ENCODE results near the gene DEGS1.
A peak's percentile ranks its signal among the peaks of the same experiment; 100 is the strongest.
"Not testable (repeated sequence)": the region's sequence is repeated elsewhere in the genome, so short reads cannot be mapped to it uniquely, and the experiment has no call there.

Gene DEGS1

DNA sequence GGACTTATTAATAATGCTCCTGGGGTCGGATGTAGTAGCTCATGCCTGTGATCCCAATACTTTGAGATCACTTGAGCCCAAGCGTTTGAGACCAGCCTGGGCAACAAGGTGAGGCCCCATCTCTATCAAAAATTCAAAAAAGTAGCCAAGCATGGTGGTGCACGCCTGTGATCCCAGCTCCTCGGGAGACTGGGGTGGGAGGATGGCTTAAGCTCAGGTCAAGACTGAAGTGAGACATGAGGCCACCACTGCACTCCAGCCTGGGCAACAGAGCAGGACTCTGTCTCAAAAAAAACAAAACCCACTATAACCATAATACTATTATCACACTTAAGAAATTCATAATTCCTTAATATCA lies 1.6 kb upstream of the DEGS1 start:
- DNase-seq: no peak

- no peak for DNase-seq
These were observed 779 bp upstream of the DEGS1 start for GRCh38 chr1:224182057-224182865.

- peak; percentile 71 for DNase-seq
These were observed 712 bp downstream of the DEGS1 start for GRCh38 chr1:224183591-224184312.

- no peak for DNase-seq
These were observed 2.2 kb downstream of the DEGS1 start for GRCh38 chr1:224185208-224185607.

GRCh38 chr1:224188286-224188685 lies 5.2 kb downstream of the DEGS1 start:
- no peak for DNase-seq

GRCh38 chr1:224189561-224189960 lies 6.5 kb downstream of the DEGS1 start:
- no peak for DNase-seq

- no peak for DNase-seq
These were observed 9.2 kb downstream of the DEGS1 start for GRCh38 chr1:224192082-224192788.

DNA sequence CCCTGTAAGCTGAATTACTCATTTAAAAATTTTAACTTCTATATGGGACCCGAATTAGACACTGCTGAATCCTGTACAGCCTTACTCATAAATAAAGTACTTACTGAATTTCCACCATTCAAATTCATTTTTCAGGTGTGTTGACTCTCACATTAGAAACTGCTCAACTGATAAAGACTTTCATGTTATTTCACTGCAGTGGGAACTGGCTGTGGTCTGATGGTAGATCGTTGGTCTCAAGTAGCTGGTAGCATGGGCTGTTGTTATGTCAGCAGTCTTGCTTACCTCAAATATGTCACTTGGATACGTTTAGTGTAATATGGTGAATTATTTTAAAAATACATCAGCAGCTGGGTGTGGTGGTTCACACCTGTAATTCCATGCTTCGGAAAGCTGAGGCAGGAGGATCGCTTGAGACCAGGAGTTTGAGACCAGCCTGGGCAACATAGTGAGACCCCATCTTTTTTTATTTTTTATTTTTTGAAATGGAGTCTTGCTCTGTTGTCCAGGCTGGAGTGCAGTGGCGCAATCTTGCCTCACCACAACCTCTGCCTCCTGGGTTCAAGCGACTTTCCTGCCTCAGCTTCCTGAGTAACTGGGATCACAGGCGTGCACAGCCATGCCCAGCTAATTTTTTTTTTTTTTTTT lies 10.4 kb downstream of the DEGS1 start:
- DNase-seq: no peak

GRCh38 chr1:224196813-224197600 lies 14.0 kb downstream of the DEGS1 start:
- DNase-seq: no peak

GRCh38 chr1:224198572-224198971 lies 15.5 kb downstream of the DEGS1 start:
- peak; percentile 66 for DNase-seq

GRCh38 chr1:224199679-224200078 lies 16.6 kb downstream of the DEGS1 start:
- DNase-seq: no peak

- no peak for DNase-seq
These were observed 18.3 kb downstream of the DEGS1 start for GRCh38 chr1:224201383-224201782.

DNA sequence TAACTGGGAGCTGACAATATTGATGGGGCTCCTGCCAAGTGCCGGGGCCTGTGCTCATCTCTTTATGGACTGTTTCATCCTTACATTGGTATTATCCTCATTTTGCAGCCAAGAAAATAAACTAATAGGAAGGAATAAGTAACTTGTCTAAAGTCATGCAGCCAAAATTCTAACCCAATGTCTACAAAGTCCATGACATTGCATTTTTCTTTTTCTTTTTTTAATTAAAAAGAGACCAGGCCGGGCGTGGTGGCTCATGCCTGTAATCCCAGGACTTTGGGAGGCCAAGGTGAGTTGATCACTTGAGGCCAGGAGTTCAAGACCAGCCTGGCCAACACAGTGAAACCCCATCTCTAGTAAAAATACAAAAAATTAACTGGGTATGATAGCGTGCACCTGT lies 18.8 kb downstream of the DEGS1 start:
- DNase-seq: no peak

DNA sequence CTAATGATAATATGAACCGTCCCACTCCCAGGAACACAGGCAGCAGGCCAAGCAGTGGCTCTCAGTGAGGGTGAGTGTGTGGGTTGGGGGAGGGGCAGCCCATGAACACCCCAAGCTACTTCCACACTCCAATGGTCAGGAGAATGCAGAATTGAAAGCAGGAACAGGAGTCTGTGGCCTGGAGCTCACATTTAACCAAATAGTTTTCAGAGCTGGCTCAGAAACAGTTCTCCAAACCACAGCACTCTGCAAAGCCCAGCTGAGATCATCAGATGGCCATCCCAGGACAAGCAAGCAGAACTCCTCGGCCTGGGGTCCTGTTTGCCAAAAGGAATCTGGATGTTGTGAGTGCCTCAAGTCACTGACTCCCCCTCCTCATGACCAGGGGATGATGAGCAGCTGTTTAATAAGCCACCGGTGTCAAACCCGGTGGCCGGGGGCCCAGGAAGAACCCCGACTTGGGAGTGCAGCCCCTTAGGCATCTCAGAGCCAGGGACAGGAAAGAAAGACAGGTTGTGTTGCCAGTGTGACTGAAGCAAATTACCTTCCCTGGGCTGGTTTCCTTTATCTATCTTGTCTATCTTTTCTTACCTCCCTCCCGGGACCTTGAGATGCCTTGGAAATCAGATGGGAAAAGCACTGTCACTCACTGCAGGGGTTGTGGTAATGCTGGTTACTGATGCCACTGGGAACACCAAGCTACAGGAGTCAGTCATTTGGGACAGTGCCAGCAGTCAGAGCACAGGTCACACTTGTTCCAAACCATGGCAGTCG lies 20.4 kb downstream of the DEGS1 start:
- no peak for DNase-seq

DNA sequence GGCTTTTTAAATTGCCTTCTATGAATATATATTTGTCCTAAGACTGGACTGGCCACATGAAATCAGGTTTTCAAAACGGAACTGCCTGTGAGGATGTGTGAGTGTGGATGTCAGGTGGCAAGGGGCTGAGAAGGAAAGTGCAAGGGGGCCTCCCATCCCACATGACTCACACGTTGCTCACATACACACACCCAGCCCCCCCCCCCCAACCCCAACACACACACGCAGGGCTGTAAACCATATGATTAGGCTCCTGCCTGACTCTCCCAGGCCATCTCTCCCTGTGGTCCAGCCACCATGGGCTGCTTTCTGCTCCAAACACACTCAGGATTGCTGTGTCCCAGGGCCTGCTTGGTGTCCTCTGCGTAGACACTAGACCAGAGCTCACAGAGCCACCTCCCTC lies 22.4 kb downstream of the DEGS1 start:
- no peak for DNase-seq

DNA sequence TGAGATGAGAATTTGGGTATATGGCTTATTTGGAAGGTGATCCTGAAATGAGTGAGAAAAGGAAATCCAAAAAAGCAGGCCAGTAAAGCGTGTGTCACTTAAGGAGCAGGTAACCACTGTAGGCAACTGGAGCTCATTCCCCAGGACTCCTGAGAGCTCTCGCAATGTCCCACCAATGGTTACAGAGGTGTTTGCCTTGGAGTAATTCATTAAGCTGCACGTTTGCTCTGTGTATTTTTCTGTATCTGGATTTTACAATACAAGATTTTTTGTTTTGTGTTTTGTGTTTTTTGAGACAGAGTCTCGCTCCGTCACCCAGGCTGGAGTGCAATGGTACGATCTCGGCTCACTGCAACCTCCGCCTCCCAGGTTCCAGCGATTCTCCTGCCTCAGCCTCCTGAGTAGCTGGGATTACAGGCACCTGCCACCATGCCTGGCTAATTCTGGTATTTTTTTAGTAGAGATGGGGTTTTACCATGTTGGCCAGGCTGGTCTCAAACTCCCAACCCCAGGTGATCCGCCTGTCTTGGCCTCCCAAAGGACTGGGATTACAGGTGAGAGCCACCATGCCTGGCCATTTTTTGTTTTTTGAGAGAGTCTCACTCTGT lies 23.0 kb downstream of the DEGS1 start:
- DNase-seq: not testable (repeated sequence)

GRCh38 chr1:224211206-224211962 lies 28.3 kb downstream of the DEGS1 start:
- DNase-seq: peak; percentile 77

DNA sequence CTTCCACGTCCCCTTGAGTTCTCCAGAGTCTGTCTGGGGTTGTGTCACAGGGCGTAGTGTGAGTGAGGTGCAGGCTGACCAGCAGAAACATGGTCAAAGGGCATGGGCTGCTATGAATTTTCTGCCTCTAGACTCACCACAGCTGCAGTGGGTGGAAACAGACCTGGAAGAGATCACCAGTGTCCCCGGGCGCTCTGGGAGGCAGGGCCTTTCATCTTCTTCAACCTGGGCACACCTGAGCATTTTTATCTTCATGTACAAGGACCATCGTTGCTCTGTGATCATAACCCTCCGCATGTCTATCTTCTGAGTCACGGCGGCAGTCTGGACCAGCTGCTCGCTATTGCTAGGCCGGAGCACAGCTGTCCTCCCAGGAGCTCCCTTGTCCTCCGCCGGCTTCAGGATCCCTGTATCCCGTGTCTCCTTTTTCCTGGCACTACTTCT lies 29.6 kb downstream of the DEGS1 start:
- no peak for DNase-seq

DNA sequence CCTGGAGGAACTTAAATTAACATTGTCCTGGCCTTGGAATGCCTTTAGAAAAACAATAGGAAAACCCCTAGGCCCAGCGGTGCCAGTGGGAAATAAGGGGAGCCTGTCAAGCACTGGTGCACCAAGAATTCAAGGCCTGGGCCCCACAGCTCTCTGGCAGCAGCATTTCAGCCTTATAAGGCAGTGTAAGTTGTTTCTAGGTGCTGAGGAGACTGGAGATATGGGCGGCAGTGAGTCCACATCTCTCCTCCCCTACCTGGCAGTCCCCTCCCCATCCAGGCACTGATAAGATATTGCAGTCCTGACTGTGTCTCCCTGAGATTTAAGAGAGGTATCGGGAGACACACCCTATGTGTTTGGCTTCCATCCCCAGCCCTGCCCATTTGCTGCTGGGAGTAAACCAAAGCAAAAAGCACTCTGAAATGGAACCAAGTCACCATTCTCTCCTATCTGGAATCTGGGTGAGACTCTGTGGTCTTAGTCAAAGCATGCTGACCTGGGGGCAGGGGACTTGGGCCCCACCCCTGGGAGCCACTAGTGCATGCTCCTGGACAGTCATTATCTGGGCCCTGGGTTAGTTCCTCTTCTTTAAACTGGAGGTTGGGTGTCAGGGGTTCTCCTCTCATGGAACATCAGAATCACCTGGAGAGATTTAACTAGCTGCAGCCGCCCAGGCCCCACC lies 30.5 kb downstream of the DEGS1 start:
- DNase-seq: no peak

DNA sequence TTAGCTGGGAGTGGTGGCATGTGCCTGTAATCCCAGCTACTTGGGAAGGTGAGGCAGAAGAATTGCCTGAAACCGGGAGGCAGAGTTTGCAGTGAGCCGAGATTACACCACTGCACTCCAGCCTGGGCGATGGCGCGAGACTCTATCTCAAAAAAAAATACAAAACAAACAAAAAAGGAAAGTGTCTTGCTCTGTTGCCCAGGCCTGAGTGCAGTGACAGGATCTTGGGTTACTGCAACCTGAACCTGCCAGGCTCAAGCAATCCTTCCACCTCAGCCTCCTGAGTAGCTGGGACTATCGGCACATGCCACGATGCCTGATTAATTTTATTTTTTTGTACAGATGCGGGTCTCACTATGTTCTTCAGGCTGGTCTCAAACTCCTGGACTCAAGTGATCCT lies 33.3 kb downstream of the DEGS1 start:
- no peak for DNase-seq
